HG03045 (cell line): Measurements from ENCODE around the gene NDEL1.

Experiments
- ATAC-seq: cut with Tn5 transposase; IDR thresholded peaks from one replicate; pipeline ENCODE4 v1.9.1; 2021; ENCODE audit warnings: mild to moderate bottlenecking, moderate library complexity; ENCODE audit not compliant: unreplicated experiment

Gene NDEL1

DNA sequence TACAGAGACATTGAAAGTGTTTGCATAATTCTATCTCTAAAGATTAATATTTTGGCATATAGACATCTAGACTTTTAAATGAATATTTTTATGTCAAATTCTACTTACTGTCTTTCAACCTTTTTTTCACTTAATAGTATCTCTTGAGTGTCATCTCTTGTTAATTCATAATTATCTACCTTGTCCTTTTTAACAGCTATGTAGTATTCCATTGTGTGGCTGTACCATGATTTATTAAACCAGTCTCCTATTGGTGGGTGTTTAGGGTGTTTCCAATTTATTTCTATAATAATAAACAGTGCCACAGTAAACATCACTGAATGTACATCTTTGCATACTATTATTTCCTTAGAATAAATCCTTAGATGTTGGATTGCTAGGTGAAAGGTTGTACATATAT, 21.7 kb upstream of the NDEL1 start:
- no peak for ATAC-seq

DNA sequence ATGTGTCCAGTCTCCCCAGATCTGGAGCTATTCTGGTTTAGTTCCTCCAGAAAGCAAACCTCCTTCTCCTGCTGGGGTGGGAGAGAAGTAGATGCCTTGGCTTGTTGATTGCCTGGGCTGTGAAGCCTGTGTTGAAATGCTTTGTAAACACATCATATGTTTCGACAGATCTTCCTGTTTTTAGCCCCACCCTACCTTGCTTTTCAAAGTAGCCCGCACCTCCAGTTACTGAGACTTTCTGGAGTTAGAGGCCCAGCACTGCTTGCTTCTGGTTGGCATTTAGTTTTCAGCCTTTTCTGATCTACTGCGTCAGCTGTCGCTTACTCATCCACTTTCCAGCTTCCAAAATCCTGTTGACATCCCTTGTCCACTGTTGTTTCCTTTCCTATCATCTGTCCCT, 17.9 kb upstream of the NDEL1 start:
- no peak for ATAC-seq

DNA sequence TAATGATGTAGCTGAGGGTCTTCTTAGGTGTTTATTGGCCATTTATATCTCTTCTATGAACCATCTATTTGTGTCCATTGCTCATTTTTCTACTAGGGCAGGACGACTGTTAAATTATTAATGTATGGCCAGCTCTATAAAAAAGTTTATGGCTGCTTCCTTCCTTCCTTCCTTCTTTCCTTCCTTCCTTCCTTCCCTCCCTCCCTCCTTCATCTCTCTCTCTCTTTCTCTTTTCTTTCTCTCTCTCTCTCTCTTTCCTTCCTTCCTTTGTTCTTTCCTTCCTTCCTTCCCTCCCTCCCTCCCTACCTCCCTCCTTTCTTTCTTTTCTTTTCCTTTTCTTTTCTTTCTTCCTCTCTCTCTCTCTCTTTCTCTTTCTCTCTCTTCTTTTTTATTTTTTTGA, 17.2 kb upstream of the NDEL1 start:
- no peak for ATAC-seq

DNA sequence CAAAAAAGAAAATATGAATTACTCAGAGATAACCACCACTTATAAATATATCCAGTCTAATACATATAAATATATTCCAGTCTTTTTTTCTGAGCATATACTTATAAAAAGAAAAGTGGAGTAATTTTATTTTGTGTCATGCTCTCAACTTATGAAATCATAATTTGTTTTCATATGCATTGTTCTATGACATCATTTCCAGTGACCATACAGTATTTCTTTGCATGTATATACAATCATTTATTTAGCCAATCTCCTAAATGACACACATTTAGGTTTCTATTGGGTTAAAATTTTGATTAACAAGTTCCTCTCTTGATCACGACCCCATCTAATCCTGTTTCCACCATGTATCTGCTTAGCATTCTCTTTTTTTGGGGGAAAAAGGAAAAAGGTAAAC, 16.4 kb upstream of the NDEL1 start:
- no peak for ATAC-seq

DNA sequence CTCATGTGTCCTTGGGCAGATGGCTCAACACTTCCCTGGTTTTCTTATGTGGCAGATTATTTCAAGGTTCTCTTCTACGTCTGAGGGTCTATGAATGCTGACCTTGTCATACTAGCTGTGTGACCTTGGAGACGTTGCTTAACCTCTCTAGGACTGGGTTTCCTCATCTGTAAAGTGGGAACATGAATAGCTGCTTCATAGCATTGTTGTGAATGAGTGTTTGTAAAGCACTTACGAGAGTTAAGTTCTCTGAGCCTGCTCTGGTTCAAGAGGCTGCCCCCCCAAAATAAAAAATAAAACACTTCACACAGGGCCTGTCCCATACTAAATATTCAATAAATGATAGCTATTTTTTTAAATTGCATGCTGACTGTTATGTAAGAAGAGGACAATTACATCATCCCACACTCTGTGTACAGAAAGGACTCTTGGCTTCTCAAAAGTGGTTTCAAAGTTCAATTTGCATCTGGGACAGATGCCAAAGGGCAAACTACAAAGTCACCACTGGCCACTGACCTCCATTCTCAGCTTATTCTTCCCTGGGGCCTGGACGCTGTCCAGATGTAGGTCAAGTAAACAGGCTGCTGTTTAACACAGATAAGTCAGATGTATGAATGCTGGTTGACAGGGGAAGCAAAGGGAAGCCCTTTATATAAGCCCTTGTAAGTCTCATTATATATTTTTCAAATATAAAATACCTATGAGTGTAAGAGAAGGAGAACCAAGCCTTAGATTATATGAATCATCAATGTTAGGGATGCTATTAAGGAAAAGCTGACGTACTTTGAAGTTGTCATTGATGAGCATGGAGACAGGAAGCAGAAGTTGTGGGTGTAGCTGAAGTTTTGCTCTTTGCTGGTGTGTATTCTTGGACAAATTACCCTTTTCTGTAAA, 15.4 kb upstream of the NDEL1 start:
- ATAC-seq: no peak

DNA sequence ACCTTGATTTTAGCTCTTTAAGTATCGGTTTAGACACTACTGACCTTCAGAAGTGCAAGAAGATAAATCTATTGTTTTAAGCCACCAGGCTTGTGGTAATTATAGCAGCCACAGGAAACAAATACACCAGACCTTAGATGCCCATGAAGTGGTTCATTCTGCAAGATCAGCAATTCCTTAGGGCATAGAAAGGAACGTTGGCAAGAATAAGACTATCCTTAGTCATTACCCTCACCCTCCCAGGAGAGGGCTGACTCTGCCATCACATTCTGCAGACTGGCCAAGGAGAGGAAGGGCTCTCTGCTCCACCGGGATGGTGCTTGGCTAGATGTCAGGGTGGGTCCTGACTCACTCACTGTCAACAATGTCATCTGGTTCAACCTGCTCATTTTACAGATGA, 14.1 kb upstream of the NDEL1 start:
- ATAC-seq: no peak

DNA sequence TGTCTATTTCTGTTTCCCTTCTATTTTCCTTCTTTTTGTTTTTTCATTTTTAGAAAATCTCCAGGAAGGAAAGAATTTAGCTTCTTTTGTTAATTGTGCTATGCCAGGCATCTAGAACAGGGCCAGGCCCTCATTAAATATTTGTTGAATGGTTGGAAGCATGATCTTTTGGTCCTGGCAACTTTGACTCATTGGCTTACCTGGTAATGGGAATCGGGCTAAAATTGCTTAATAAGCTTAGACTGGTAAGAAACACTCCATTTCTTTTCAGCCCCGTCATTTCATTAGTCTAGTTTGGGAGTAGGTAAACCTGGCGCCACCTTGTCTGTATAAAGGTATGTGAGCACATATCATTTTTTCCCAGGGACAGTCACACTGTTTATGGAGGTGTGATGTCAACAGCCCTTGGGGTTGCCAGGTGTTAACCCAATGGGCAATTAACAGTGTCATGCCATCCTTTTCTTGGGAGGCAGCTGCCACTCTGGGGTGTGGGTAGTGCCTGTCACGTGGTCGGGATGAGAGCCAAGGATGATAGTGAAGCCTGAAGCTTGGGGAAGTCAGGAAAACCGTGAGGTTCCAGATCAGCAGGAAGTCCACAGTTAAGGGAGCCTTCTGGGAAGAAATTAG, 9.5 kb upstream of the NDEL1 start:
- no peak for ATAC-seq

DNA sequence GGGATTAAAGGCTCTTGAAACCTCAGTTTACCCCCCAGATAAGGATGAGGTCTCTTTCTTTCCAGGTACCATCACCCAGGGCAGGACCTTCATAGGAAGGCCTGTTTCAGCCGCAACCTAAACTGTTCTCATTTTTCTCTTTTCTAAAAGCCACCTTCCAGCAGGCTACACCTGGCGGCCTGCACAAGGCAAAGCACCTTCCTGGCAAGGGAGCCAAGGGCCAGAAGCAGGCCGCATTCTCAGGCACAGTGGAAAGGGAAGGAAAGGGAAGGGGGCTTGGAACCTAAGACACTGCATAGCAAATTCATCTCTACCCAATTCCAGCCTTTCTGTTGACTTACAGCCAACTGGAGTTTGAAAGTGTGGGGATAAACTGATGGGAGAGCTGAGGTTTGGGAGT, 8.9 kb upstream of the NDEL1 start:
- ATAC-seq: no peak

DNA sequence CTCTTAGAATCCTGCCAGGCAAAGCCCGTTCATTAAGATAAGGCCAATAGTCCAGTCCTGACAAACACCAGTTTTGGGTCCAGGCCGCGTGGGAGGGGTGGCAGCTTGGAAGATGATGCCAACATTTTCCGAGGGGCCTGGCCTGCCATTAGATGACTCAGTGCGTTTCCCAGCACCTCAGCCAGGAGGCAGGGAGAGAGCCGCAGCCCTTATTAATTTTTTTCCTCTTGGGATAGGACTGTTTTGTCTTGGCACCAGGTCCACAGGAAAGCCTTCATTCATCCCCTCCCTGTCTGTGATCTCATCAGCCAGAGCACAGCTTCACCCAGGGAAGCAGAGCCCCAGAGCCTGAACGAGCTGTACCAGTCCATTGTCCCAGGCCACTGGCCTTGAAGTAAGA, 4.7 kb upstream of the NDEL1 start:
- no peak for ATAC-seq

DNA sequence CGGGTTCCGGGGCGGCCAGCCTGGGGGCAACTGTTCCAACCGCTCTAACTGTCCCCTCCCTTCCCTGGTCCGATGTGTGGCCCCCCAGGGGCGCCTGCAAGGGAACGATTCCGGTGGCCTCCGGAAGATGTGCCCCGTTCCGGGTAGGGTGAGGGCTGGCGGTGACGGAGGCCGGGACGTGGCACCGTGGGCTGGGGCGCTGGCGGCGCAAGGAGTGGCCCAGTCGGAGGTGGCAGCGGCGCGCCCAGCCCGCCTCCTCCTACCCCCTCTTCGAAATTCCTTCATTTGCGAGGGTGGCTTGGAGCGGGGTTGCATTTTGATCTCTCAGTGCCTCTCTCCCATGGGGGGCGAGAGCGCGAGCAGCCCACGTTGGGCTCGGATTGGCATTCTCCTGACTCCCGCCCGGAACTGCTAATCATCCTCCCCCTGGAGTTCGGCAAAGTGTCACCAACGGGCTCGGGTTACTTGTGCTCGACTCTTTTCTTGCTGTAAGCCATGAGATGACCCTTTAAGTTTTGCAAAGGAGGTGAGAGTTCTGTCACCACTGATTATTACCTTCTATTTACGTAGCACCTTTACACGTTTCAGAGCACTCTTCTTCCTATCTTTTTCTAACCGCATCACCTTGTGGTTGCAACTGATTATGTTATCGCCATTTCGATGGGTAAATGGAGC, 622 bp downstream of the NDEL1 start:
- peak; percentile 56 for ATAC-seq

DNA sequence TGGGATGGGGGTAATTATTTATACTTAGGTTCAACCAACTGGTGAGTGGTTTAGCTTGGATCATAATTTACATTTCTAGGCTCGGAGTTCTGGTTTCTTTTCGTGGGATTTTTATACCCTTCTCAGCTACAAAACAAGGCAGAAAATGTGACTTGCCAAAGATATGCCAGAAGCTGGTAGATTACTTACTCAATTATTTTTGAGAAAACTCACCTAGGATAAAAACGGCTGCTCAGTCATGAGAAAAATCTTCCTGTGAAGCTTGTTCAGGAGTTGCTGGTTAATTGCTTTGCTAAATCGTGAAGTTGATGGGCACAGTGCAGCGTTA, 1.1 kb downstream of the NDEL1 start:
- ATAC-seq: no peak

DNA sequence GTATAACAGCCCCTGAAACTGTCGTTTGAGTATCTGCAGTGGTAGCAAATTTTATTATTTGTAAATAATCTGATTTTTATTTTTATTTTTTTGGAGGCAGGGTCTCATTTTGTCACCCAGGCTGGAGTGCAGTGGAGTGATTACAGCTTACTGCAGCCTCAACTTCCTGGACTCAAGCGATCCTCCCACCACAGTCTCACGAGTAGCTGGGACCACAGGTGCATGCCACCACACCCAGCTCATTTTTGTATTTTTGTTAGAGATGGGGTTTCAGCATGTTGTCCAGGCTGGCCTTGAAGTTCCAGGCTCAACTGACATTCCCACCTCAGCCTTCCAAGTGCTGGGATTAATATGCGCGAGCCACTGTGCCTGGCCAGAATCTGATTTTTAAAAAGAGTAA, 2.8 kb downstream of the NDEL1 start:
- ATAC-seq: no peak

DNA sequence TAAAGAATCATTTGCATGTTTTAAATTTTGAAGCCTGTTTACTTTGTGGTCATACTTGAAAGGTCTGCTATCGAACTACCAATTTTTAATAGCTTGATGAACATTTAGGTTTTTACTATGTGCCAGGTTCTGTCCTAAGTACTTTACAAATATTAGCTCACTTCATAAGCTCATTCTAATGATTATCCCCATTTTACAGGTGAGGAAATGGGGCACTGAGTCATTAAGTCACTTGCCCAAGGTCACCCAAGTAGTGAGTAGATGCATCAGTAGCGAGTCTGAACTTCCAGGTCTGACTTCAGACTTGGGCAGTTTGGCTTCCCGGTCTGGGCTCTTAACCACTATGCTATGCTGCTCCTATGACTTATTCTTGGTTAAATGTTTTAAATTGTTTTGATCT, 4.0 kb downstream of the NDEL1 start:
- no peak for ATAC-seq

DNA sequence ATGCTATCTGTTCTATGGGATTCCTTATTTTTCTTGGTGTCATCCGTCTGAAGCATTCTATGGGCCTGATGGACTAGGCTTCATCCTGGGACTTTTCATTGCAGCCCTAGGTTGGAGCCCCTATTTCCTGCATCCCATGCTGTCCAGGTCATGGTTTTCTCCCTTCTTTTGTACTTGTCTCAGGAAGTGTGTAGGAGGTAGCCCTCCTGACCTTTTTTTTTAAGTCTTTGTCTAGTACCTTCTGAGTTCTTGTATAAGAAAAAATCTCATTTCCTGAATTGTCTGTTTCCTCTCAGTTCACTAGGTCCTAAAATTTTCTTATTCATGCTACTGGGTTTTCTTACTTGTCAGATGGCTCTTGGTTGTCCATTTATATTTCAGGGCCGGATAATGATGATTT, 6.0 kb downstream of the NDEL1 start:
- ATAC-seq: no peak

DNA sequence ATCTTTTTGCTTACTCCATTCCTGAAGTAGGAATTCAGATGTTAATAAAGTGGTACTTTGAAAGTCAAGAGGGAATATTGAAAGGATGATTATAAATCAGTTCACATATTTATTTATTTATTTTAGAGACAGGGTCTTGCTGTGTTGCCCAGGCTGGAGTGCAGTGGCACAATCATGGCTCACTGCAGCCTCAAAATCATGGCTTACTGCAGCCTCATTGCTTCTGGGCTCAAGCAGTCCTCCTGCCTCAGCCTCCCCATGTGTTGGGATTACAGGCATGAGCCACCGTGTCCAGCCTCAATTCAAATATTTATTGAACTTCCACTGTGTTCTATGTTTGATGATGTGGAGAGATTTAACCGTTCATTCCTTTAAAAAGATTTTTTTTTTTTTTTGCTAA, 6.6 kb downstream of the NDEL1 start:
- no peak for ATAC-seq

DNA sequence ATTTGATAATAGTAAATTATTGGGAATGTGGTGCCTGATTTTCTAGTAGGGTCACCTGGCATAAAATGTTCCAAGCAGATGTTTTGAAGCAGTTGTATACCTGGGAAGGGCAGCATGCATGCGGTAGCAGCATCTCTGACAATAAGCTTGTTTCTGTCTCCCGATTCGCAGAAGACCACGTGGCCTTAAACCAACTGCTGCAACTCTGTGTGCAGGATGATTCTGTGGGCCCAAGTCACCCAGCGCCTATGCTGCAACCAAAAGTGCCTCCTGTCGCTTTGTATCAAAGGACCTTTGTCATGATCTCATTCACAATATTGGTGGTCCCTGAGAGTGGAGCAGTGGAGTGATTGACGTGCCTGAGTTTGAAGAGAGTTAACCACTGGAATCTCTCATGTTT, 8.1 kb downstream of the NDEL1 start:
- ATAC-seq: no peak

DNA sequence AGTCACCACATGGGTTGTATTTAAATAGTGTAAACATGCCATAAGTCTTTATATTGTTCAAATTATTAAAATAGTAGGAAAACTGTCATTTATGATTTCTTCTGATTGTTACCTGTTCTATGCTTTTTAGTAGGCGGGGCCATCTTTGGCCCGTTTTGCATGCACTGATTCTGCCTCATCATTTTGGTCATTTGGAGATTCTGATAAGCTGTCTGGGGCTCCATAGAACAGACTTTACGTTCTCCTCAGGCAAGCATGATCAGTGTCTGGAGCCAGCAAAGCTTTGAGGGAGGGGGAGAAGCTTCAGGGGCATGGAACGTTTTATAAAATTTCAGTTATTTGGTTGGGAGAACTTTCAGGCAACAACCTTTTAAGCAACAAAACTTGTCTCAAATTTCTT, 8.8 kb downstream of the NDEL1 start:
- no peak for ATAC-seq

DNA sequence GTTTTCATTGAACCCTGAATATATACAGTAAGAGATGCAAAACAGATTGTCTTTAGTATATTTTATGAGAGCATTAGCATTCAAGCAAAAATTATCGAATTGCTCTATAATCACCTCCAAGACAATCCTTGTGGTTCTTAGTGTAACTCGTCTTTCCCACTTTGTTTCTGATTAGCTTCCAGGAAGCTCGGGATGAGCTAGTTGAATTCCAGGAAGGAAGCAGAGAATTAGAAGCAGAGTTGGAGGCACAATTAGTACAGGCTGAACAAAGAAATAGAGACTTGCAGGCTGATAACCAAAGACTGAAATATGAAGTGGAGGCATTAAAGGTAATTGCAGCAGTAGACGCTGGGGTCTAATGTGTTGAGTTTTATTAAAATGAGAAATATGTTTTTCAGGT, 9.9 kb downstream of the NDEL1 start:
- no peak for ATAC-seq

DNA sequence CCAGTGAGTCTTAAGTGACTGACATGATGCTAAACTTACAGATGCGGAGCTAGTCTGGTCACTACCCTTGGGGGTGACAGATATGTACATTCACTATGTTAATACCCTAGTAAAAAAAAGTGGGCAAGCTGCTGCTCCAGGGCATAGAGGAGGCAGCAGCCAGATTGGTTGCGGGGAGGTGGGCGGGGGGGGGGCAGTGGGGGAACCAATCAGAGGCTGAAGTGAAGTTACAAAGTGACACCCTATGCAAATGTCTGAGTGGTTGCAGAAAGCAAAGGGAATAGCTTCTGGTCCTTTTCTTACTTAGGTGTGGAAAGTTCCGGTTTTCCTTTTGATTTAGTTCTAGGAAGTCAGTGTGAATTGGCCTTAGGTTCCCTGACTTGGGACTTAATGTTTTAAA, 12.1 kb downstream of the NDEL1 start:
- ATAC-seq: no peak

DNA sequence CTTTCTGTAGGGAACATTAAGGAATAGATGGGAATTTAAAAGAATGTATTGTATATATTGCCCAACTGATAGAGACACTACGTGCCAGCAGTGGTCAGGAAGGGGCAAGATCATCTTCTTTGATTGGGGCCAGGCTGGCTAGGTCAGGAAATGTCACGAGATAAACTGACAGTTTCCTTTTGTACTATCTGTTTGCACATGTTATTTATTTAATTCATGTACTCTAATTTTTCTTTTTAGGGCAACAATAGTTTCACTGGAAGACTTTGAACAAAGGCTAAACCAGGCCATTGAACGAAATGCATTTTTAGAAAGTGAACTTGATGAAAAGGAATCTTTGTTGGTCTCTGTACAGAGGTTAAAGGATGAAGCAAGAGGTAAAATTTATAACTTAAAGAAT, 12.6 kb downstream of the NDEL1 start:
- ATAC-seq: no peak

DNA sequence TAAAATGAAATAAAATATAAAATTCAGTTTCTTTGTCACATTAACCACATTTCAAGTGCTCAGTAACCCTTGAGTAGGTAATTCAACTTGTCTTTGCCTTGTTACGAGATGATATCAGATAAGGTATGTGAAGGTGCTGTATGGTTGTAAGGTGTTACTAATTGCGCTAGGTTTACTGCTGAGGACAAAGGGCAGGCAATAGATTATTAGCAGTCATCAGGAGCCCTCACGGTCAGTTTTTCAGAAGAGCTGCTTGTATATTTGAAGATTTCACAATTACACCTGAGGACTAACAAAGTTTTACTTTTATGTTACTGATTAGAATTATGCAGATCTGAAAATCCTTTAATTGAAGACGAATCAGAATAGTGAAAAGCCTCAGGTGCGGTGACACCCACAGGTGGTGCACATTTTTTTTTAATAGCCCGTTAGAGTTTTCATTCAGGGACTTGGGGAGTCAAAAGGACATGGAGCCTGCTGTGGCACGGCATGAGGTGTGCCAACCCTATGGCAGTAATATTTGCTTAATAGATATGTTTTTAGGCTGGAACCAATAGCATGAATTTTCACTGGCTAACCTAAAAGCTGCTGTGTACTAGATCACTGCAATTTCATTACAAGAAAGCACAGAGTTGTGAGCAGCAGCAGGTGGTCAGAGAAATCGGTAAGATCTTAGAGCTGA, 16.4 kb downstream of the NDEL1 start:
- ATAC-seq: no peak

DNA sequence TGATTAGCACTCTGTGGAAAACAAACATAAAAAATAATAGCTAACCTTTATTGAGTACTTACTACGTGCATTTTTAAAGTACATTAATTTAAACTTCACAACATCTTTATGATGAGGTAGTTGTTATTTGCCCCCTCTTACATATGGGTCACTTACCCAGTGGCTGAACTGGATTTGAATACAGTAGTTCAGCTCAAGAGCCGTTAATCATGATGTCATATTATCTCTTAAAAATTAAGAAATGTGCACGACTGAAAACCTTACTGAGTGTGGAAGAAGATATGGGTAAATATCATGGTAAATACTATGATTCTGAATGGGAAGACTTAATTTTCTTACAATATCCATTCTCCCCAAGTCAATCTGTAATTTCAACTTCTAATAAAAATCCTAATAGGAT, 17.6 kb downstream of the NDEL1 start:
- ATAC-seq: no peak
